Panc1 (cell line): ENCODE measurements around the gene EFCAB8.

Source experiments
- POLR2AphosphoS5 ChIP-seq: IDR thresholded peaks from 2 replicates; pipeline ENCODE4 v1.6.1; 2012; ENCODE audit warnings: mild to moderate bottlenecking, low read depth, low read length, moderate library complexity
- TCF7L2 ChIP-seq: IDR thresholded peaks from 2 replicates; pipeline ENCODE4 v1.6.1; 2011; ENCODE audit warnings: mild to moderate bottlenecking, low read depth, low read length, inconsistent platforms
- TF ChIP-seq, protein P1 (sequence below): fragments of 450-650 bp; IDR thresholded peaks from 2 replicates; pipeline ENCODE4 v1.5.1; 2017; ENCODE audit warnings: mild to moderate bottlenecking

DNA sequence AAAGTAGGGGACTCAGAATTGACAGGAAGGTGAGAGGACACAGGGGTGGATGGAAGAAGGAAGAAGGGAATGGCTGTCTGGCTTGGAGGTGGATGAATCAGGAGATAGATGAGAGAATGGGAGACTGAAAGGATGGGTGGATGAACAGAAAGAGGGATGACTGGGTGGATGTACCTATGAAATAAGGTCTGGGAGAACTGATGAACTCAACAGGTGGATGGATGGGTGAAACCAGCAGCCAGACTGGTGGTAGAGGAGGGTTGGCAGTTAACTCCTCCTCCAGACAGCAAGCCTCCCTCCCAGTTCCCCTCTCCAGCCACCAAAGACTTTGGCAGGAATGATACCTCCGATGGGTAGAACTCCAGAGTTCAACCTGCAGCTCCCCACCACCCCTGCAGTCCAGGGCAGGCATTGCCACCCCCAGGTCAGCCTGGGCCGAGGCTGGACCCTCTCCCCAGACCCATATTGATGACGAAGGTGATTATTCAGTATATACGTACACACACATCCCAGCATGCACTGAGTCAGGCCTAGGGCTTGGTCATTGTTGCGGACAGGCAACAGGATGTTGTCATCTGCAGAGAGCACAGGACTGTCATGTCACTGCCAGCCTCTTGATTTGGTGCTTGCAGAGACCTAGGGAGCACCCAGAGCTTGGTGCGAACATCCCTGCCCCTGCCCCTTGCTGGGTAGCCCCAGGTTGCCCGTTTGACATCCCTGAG is 143.5 kb downstream of the EFCAB8 start:
- TF ChIP-seq, protein P1, sequence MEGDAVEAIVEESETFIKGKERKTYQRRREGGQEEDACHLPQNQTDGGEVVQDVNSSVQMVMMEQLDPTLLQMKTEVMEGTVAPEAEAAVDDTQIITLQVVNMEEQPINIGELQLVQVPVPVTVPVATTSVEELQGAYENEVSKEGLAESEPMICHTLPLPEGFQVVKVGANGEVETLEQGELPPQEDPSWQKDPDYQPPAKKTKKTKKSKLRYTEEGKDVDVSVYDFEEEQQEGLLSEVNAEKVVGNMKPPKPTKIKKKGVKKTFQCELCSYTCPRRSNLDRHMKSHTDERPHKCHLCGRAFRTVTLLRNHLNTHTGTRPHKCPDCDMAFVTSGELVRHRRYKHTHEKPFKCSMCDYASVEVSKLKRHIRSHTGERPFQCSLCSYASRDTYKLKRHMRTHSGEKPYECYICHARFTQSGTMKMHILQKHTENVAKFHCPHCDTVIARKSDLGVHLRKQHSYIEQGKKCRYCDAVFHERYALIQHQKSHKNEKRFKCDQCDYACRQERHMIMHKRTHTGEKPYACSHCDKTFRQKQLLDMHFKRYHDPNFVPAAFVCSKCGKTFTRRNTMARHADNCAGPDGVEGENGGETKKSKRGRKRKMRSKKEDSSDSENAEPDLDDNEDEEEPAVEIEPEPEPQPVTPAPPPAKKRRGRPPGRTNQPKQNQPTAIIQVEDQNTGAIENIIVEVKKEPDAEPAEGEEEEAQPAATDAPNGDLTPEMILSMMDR = no peak
- TF ChIP-seq POLR2AphosphoS5 = no peak
- TF ChIP-seq TCF7L2 = no peak
